Right lobe of liver (tissue), 4 donors: Measurements from ENCODE around the gene MYH14.

Experiments used
- CTCF ChIP-seq, 4 donors: fragments of 200-600 bp in 3 of 4; fragments of 450-650 bp in 1 of 4; IDR thresholded peaks; one replicate each; pipeline versions ENCODE4 v1.5.1 to v1.8.0; 2016 to 2022; ENCODE audit warnings: antibody characterized with exemption in 4 of 4, mild to moderate bottlenecking in 2 of 4
- POLR2A ChIP-seq: fragments of 450-650 bp; IDR thresholded peaks from one replicate; pipeline ENCODE4 v1.6.1; 2017; ENCODE audit warnings: antibody characterized with exemption, mild to moderate bottlenecking
- donor health status: DM: no; HTN: no; CAD: no.
- donor health status: DM: no; HTN: no; CAD: no.
- donor health status: DM: no; HTN: yes; CAD: no.

- TF ChIP-seq CTCF (IDR thresholded peaks at IDR 0.05) (no peak), POLR2A (no peak)
Measured at GRCh38 chr19:50261446-50261970, 58.1 kb downstream of the MYH14 start.
